ENCODE data around the gene PLEKHN1. TPM values are rescaled to one million over a fixed set of nuclear protein-coding genes. Genes with fewer than 3 reads are reported as not detected.

PLEKHN1 gene
- polyA plus RNA-seq, 1 of the 3 experiments (the other 2 are of a cell fraction), result not detected

GRCh38 chr1:984476-984814 lies 18.2 kb downstream of the PLEKHN1 start:
- no peaks in the 10 kb centered on the region for H3K9me2 ChIP-seq
- no peak overlapping the region for H2AFZ ChIP-seq (ENCODE audit: low read depth)
- peaks cover 30% of the 10 kb centered on the region; the same call in 1 of the 2 replicates for H3K27me3 ChIP-seq (ENCODE audit: insufficient read depth)
- no peaks in the 10 kb centered on the region for H3K79me2 ChIP-seq (ENCODE audit: insufficient read depth)
- no peaks in the 10 kb centered on the region for H4K20me1 ChIP-seq (ENCODE audit: insufficient read depth)
- H3F3A ChIP-seq (replicated peaks; ENCODE audit: insufficient read depth), result no peaks in the 10 kb centered on the region
- no peak for DNase-seq
- H3K4me2 ChIP-seq, result peak overlapping the region; percentile 63; the same call in 1 of the 2 replicates
- H3K27ac ChIP-seq (ENCODE audit: low read depth in 2 of 2, low read length in 1 of 2), result no peak overlapping the region
- 40% methylated on average over 11 of the region's 12 CpGs for WGBS (ENCODE audit: low lambda C conversion rate)
- peaks cover 0 to 9% of the 10 kb centered on the region in 2 experiments; a peak in 1 of 4 replicates for H3K4me1 ChIP-seq (ENCODE audit: control insufficient read depth in 1 of 2, insufficient read depth in 2 of 2, low read depth in 1 of 2, low read length in 1 of 2)
- H3K4me3 ChIP-seq (ENCODE audit: low read depth in 2 of 2, low read length in 1 of 2), result peak overlapping the region in 1 of 2 experiments; percentile 32; a peak in 1 of 4 replicates
- POLR2A ChIA-PET, result no interaction called here
- TF ChIP-seq FOXM1 (IDR thresholded peaks at IDR 0.05; ENCODE audit: low read depth), result no peak
- TF ChIP-seq RAD21 (IDR thresholded peaks at IDR 0.05; ENCODE audit: low read length), result no peak
- no peak for TF ChIP-seq MXI1 (IDR thresholded peaks at IDR 0.05; ENCODE audit: low read depth, low read length)
- TF ChIP-seq JUND (IDR thresholded peaks at IDR 0.05), result no peak
- TF ChIP-seq YY1 (IDR thresholded peaks at IDR 0.05; ENCODE audit: low read depth), result no peak
- TF ChIP-seq RFX5 (IDR thresholded peaks at IDR 0.05; ENCODE audit: low read length), result no peak
- no peak for TF ChIP-seq NFIC (IDR thresholded peaks at IDR 0.05; ENCODE audit: borderline replicate concordance)
- no peak for TF ChIP-seq SIN3A (IDR thresholded peaks at IDR 0.05; ENCODE audit: borderline replicate concordance, low read depth, low read length)
- TF ChIP-seq USF2 (IDR thresholded peaks at IDR 0.05; ENCODE audit: borderline replicate concordance, low read depth, low read length), result no peak
- no peak for TF ChIP-seq FOXJ3 (CRISPR knock-in tag; IDR thresholded peaks at IDR 0.05)
- no peak for TF ChIP-seq FOSL2 (IDR thresholded peaks at IDR 0.05; ENCODE audit: borderline replicate concordance, low read depth)
- no peak for TF ChIP-seq TEAD4 (IDR thresholded peaks at IDR 0.05; ENCODE audit: borderline replicate concordance, insufficient read depth)
- TF ChIP-seq ZBTB33 (IDR thresholded peaks at IDR 0.05; ENCODE audit: borderline replicate concordance, low read depth), result no peak
- no peak for TF ChIP-seq MAX (IDR thresholded peaks at IDR 0.05; ENCODE audit: low read depth)
- TF ChIP-seq TAF1 (IDR thresholded peaks at IDR 0.05; ENCODE audit: borderline replicate concordance, low read depth, low read length), result no peak
- TF ChIP-seq USF1 (IDR thresholded peaks at IDR 0.05; ENCODE audit: borderline replicate concordance, low read depth), result no peak
- TF ChIP-seq GATA2 (CRISPR knock-in tag; IDR thresholded peaks at IDR 0.05), result no peak
- no peak for TF ChIP-seq SMC3 (IDR thresholded peaks at IDR 0.05; ENCODE audit: low read depth, low read length)
- TF ChIP-seq EZH2phosphoT487 (IDR thresholded peaks at IDR 0.05; ENCODE audit: borderline replicate concordance, low read depth), result no peak
- TF ChIP-seq POLR2AphosphoS5 (IDR thresholded peaks at IDR 0.05; ENCODE audit: low read depth, low read length), result no peak
- H3K9me3 ChIP-seq, result no peaks in the 10 kb centered on the region
- no peaks in the 10 kb centered on the region for H3K36me3 ChIP-seq (replicated peaks in 1 of 2; ENCODE audit: control insufficient read depth in 1 of 2, insufficient read depth in 2 of 2, low read length in 1 of 2)
- no peak overlapping the region for H3K9ac ChIP-seq
- CTCF ChIA-PET, result interaction anchor here (0.6 to 9.1 kb wide), 37 partner anchors 8 to 364 kb away, joined by 3 to 246 read pairs (median 4); partner anchors contain the start of genes AGRN, HES4, ISG15 and KLHL17

Measured in SK-N-SH (cell line).